Mesenchymal stem cell (in vitro differentiated cells and primary cell): Measurements from ENCODE around the gene ELL2.

Experiments used
- DNase-seq: peaks from one replicate; pipeline ENCODE4 v3.0.0-alpha.2; 2013
- H2AFZ ChIP-seq: one replicate; pipeline ENCODE4 v1.6.1; 2013; ENCODE audit warnings: low read depth, mild to moderate bottlenecking, control low read depth, inconsistent platforms, low read length, moderate library complexity
- H2AK5ac ChIP-seq: 2 replicates; pipeline ENCODE4 v1.6.1; 2013; ENCODE audit warnings: low read length, moderate library complexity, mild to moderate bottlenecking, inconsistent platforms; ENCODE audit not compliant: severe bottlenecking
- H2BK120ac ChIP-seq: one replicate; pipeline ENCODE4 v1.6.1; 2013; ENCODE audit warnings: low read depth, mild to moderate bottlenecking, inconsistent platforms, low read length, moderate library complexity
- H2BK12ac ChIP-seq, 2 experiments: one replicate each; pipeline ENCODE4 v1.6.1; 2013; ENCODE audit warnings: inconsistent platforms in 2 of 2, low read length in 2 of 2, mild to moderate bottlenecking in 2 of 2, moderate library complexity in 2 of 2, control low read depth in 1 of 2
- H2BK15ac ChIP-seq: one replicate; pipeline ENCODE4 v1.6.1; 2013; ENCODE audit warnings: mild to moderate bottlenecking, low read depth, inconsistent platforms; ENCODE audit not compliant: poor library complexity, severe bottlenecking
- H2BK5ac ChIP-seq: 2 replicates; pipeline ENCODE4 v1.6.1; 2013; ENCODE audit warnings: low read depth, mild to moderate bottlenecking, low read length, control low read depth, inconsistent platforms; ENCODE audit not compliant: poor library complexity, severe bottlenecking
- H3K14ac ChIP-seq, 2 experiments: one replicate each; pipeline ENCODE4 v1.6.1; 2013; ENCODE audit warnings: inconsistent platforms in 2 of 2, low read length in 2 of 2, control low read depth in 1 of 2, mild to moderate bottlenecking in 1 of 2, moderate library complexity in 1 of 2
- H3K18ac ChIP-seq, 2 experiments: one replicate each; pipeline ENCODE4 v1.6.1; 2013; ENCODE audit warnings: inconsistent platforms in 2 of 2, low read length in 2 of 2, control low read depth in 1 of 2, low read depth in 1 of 2, mild to moderate bottlenecking in 1 of 2
- H3K23ac ChIP-seq, 2 experiments: one replicate each; pipeline ENCODE4 v1.6.1; 2013; ENCODE audit warnings: inconsistent platforms in 2 of 2, low read length in 2 of 2, mild to moderate bottlenecking in 2 of 2, moderate library complexity in 2 of 2, control low read depth in 1 of 2
- H3K27ac ChIP-seq: 2 replicates; pipeline ENCODE4 v1.5.1; 2013; ENCODE audit warnings: mild to moderate bottlenecking, moderate library complexity, low read length, control low read depth, inconsistent platforms; ENCODE audit not compliant: poor library complexity, severe bottlenecking
- H3K27me3 ChIP-seq, 2 experiments: 2 replicates each; pipeline versions ENCODE4 v1.6.1 to v1.7.0; 2013; ENCODE audit warnings: low read length in 2 of 2, mild to moderate bottlenecking in 2 of 2, moderate library complexity in 2 of 2, control low read depth in 1 of 2, inconsistent platforms in 1 of 2; ENCODE audit not compliant: control insufficient read depth in 1 of 2, insufficient read depth in 1 of 2
- H3K36me3 ChIP-seq, 2 experiments: 2 replicates each; pipeline versions ENCODE4 v1.6.1 to v1.7.0; 2013; ENCODE audit warnings: low read length in 2 of 2, control low read depth in 1 of 2, inconsistent platforms in 1 of 2, low read depth in 1 of 2, mild to moderate bottlenecking in 1 of 2; ENCODE audit not compliant: insufficient read depth in 2 of 2, control insufficient read depth in 1 of 2
- H3K4ac ChIP-seq, 2 experiments: one replicate each; pipeline ENCODE4 v1.6.1; 2013; ENCODE audit warnings: inconsistent platforms in 2 of 2, low read length in 2 of 2, mild to moderate bottlenecking in 2 of 2, moderate library complexity in 2 of 2, control low read depth in 1 of 2, low read depth in 1 of 2
- H3K4me1 ChIP-seq: 2 replicates; pipeline ENCODE4 v1.6.1; 2013; ENCODE audit warnings: low read depth, low read length, control low read depth; ENCODE audit not compliant: control insufficient read depth, insufficient read depth
- H3K4me2 ChIP-seq: 2 replicates; pipeline ENCODE4 v1.6.1; 2013; ENCODE audit warnings: low read length, mild to moderate bottlenecking, inconsistent platforms; ENCODE audit not compliant: poor library complexity, severe bottlenecking
- H3K4me3 ChIP-seq, 2 experiments: 2 replicates each; pipeline versions ENCODE4 v1.5.1 to v1.7.0; 2013; ENCODE audit warnings: low read length in 2 of 2, mild to moderate bottlenecking in 2 of 2, control low read depth in 1 of 2, low read depth in 1 of 2; ENCODE audit not compliant: insufficient read depth in 1 of 2
- H3K79me1 ChIP-seq: replicated peaks from 2 replicates; pipeline ENCODE4 v1.6.1; 2013; ENCODE audit warnings: mild to moderate bottlenecking, control low read depth, low read length, inconsistent platforms; ENCODE audit not compliant: poor library complexity, severe bottlenecking
- H3K9ac ChIP-seq: 2 replicates; pipeline ENCODE4 v1.7.0; 2013; ENCODE audit warnings: mild to moderate bottlenecking, low read length, moderate library complexity
- H3K9me3 ChIP-seq: 2 replicates; pipeline ENCODE4 v1.7.0; 2013; ENCODE audit warnings: mild to moderate bottlenecking, low read length; ENCODE audit not compliant: control insufficient read depth
- H4K8ac ChIP-seq: one replicate; pipeline ENCODE4 v1.6.1; 2013; ENCODE audit warnings: inconsistent platforms, mild to moderate bottlenecking, low read length, moderate library complexity
- H4K91ac ChIP-seq: one replicate; pipeline ENCODE4 v1.6.1; 2013; ENCODE audit warnings: mild to moderate bottlenecking, low read length, inconsistent platforms
- WGBS: methylation state at CpG from one replicate; pipeline ENCODE4 v1.1.7; 2013; ENCODE audit warnings: mixed read lengths; 5-methylcytosine and 5-hydroxymethylcytosine counted together

The ELL2 gene

DNA sequence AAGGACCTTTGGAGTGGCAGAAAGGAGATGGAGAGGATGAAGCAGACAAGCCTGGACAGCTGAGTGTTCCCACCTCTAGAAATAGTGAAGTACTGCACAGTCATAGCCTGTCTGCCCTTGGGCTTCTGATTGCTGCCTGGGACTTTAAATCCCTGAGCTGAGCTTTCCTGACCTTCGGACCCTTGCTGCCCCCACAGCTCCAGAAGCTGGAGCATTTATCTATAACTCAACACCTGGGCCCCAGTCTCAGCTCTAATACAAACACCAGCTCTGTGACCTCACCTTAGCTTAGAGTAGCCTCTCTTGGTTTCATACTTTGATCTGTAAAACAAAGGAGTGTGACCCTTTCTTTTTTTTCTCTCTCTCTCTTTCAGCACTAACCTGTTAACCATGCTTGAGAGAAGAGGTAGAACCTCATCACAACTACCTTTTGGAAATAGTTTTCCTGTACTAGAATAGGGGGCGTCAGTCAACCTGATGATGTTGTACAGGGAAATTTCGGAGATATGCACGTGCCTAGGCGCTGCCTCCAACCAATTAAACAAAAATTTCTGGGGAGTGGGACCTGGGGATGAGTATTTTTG is 25.4 kb upstream of the ELL2 start:
- Histone ChIP-seq H2BK12ac (no peak overlapping the region), H2BK5ac (no peak overlapping the region), H4K91ac (no peak overlapping the region), H4K8ac (no peak overlapping the region), H2AK5ac (no peak overlapping the region), H3K9ac (no peak overlapping the region), H3K9me3 (no peaks in the 10 kb centered on the region), H3K4me3 (no peak overlapping the region), H3K79me1 (peaks cover 2% of the 10 kb centered on the region), H3K4me1 (peaks cover 2% of the 10 kb centered on the region), H3K27ac (no peak overlapping the region), H2BK15ac (no peak overlapping the region), H3K27me3 (no peaks in the 10 kb centered on the region), H3K14ac (no peak overlapping the region), H3K4ac (no peak overlapping the region), H3K36me3 (no peaks in the 10 kb centered on the region), H2AFZ (no peak overlapping the region), H3K4me2 (no peak overlapping the region), H3K18ac (peak overlapping the region in 1 of 2 experiments; percentile 5), H2BK120ac (no peak overlapping the region), H3K23ac (no peak overlapping the region)
- no peak for DNase-seq
- over 99% methylated on average over 5 of the region's 5 CpGs for WGBS

DNA sequence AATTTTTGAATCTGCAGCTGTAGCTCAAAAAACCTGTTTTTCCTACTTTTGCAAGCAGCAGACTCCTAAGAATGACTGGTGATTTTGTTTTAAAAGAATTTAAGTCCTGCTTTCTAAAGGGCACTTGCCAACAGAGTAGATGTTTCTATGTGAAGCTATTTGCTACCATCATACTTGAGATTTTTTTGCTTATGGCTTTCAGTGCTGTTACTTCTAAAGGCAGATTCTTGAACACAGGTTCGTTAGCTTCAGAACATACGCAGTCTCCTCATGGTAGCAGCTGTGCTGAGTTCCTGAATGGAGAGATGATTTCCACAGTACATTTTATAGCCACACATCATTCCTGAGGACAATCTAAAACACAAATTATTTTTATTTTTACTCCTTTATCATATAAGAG is 24.4 kb upstream of the ELL2 start:
- no peak for DNase-seq
- 96% methylated on average over 2 of the region's 2 CpGs for WGBS
- no peak overlapping the region for H3K4me2 ChIP-seq

GRCh38 chr5:95985249-95985648 is 23.6 kb upstream of the ELL2 start:
- H4K91ac ChIP-seq, result no peak overlapping the region
- no peak overlapping the region for H3K27ac ChIP-seq
- H2BK15ac ChIP-seq, result no peak overlapping the region
- peak overlapping the region in 1 of 2 experiments; percentile 52 for H3K18ac ChIP-seq
- H3K4ac ChIP-seq, result no peak overlapping the region
- H3K27me3 ChIP-seq, result no peaks in the 10 kb centered on the region
- H3K14ac ChIP-seq, result no peak overlapping the region
- peaks cover 3% of the 10 kb centered on the region for H3K79me1 ChIP-seq
- no peak overlapping the region for H3K9ac ChIP-seq
- no peak overlapping the region for H4K8ac ChIP-seq
- DNase-seq, result no peak
- no peak overlapping the region for H3K23ac ChIP-seq
- no peaks in the 10 kb centered on the region for H3K36me3 ChIP-seq
- no peaks in the 10 kb centered on the region for H3K9me3 ChIP-seq
- no peak overlapping the region for H3K4me3 ChIP-seq
- WGBS, result 100% methylated on average over 1 of the region's 1 CpG
- H2AK5ac ChIP-seq, result peak overlapping the region; percentile 92
- no peaks in the 10 kb centered on the region for H3K4me1 ChIP-seq
- H2BK120ac ChIP-seq, result no peak overlapping the region
- H2BK5ac ChIP-seq, result peak overlapping the region; percentile 73
- no peak overlapping the region for H2AFZ ChIP-seq
- H3K4me2 ChIP-seq, result no peak overlapping the region
- no peak overlapping the region for H2BK12ac ChIP-seq

More for the DNA sequence above, 24.4 kb upstream of the ELL2 start:
- no peaks in the 10 kb centered on the region for H3K36me3 ChIP-seq
- H2BK12ac ChIP-seq, result no peak overlapping the region
- no peak overlapping the region for H3K4ac ChIP-seq
- no peak overlapping the region for H2AFZ ChIP-seq
- no peaks in the 10 kb centered on the region for H3K27me3 ChIP-seq
- no peak overlapping the region for H3K4me3 ChIP-seq
- no peaks in the 10 kb centered on the region for H3K4me1 ChIP-seq
- H3K9me3 ChIP-seq, result no peaks in the 10 kb centered on the region
- no peak overlapping the region for H3K27ac ChIP-seq
- no peak overlapping the region for H3K23ac ChIP-seq
- no peak overlapping the region for H3K9ac ChIP-seq
- H2AK5ac ChIP-seq, result no peak overlapping the region
- H3K14ac ChIP-seq, result no peak overlapping the region
- H2BK120ac ChIP-seq, result no peak overlapping the region
- H3K79me1 ChIP-seq, result peaks cover 2% of the 10 kb centered on the region
- no peak overlapping the region for H2BK5ac ChIP-seq
- no peak overlapping the region for H3K18ac ChIP-seq
- H4K8ac ChIP-seq, result no peak overlapping the region
- H4K91ac ChIP-seq, result no peak overlapping the region
- no peak overlapping the region for H2BK15ac ChIP-seq

GRCh38 chr5:95984287-95984938 is 22.8 kb upstream of the ELL2 start:
- Histone ChIP-seq H2AK5ac (no peak overlapping the region), H3K79me1 (peaks cover 3% of the 10 kb centered on the region), H3K23ac (no peak overlapping the region), H3K27me3 (no peaks in the 10 kb centered on the region), H3K18ac (no peak overlapping the region), H3K9me3 (no peaks in the 10 kb centered on the region), H3K4me3 (no peak overlapping the region), H3K14ac (no peak overlapping the region), H3K4me2 (no peak overlapping the region), H3K9ac (no peak overlapping the region), H2BK15ac (no peak overlapping the region), H3K36me3 (no peaks in the 10 kb centered on the region), H2BK120ac (no peak overlapping the region), H2BK5ac (no peak overlapping the region), H2BK12ac (no peak overlapping the region), H2AFZ (no peak overlapping the region), H3K4me1 (no peaks in the 10 kb centered on the region), H4K8ac (no peak overlapping the region), H3K4ac (no peak overlapping the region), H4K91ac (no peak overlapping the region), H3K27ac (peak overlapping the region; percentile 69)
- peak; percentile 58 for DNase-seq
- WGBS, result no CpG with 5 or more reads among the region's 2 CpGs
